GM23248 (cell line): ENCODE measurements around the gene VTCN1. TPM values are rescaled to one million over a fixed set of nuclear protein-coding genes. Genes with fewer than 3 reads are reported as not detected.

Source experiments
- DNase-seq: peaks from one replicate; pipeline ENCODE4 v3.0.0-alpha.2; 2015
- H2AFZ ChIP-seq: fragments of 200-600 bp; sonication (generic); 2 replicates; pipeline ENCODE4 v1.6.1; 2016; ENCODE audit warnings: antibody characterized with exemption
- H3F3A ChIP-seq: fragments of 200-600 bp; sonication (generic); 2 replicates; pipeline ENCODE4 v1.6.1; 2016; ENCODE audit warnings: mild to moderate bottlenecking, antibody characterized with exemption, mixed run types; ENCODE audit not compliant: insufficient read depth
- H3K27ac ChIP-seq: fragments of 200-600 bp; sonication (generic); 2 replicates; pipeline ENCODE4 v1.5.1; 2016; ENCODE audit warnings: mild to moderate bottlenecking
- H3K27me3 ChIP-seq: fragments of 200-600 bp; sonication (generic); replicated peaks from 2 replicates; pipeline ENCODE4 v1.6.1; 2016; ENCODE audit warnings: mild to moderate bottlenecking; ENCODE audit not compliant: insufficient read depth
- H3K36me3 ChIP-seq: fragments of 200-600 bp; sonication (generic); 2 replicates; pipeline ENCODE4 v1.6.1; 2016; ENCODE audit warnings: low read depth, mild to moderate bottlenecking
- H3K4me1 ChIP-seq: fragments of 200-600 bp; sonication (generic); 2 replicates; pipeline ENCODE4 v1.6.1; 2016; ENCODE audit warnings: mild to moderate bottlenecking; ENCODE audit not compliant: insufficient read depth
- H3K4me2 ChIP-seq: fragments of 200-600 bp; sonication (generic); one replicate; pipeline ENCODE4 v1.6.1; 2016; ENCODE audit warnings: mild to moderate bottlenecking; ENCODE audit not compliant: unreplicated experiment
- H3K4me3 ChIP-seq: fragments of 200-600 bp; sonication (generic); 2 replicates; pipeline ENCODE4 v1.5.1; 2016; ENCODE audit warnings: mild to moderate bottlenecking
- H3K79me2 ChIP-seq: fragments of 200-600 bp; sonication (generic); 2 replicates; pipeline ENCODE4 v1.6.1; 2016; ENCODE audit warnings: mild to moderate bottlenecking; ENCODE audit not compliant: insufficient read depth
- H3K9ac ChIP-seq: fragments of 200-600 bp; sonication (generic); 2 replicates; pipeline ENCODE4 v1.6.1; 2016; ENCODE audit warnings: mild to moderate bottlenecking
- H3K9me2 ChIP-seq: fragments of 200-600 bp; sonication (generic); 2 replicates; pipeline ENCODE4 v1.6.1; 2016; ENCODE audit warnings: mixed run types, mild to moderate bottlenecking, moderate library complexity; ENCODE audit not compliant: insufficient read depth
- H3K9me3 ChIP-seq: fragments of 200-600 bp; sonication (generic); one replicate; pipeline ENCODE4 v1.6.1; 2017; ENCODE audit warnings: low read depth
- H4K20me1 ChIP-seq: fragments of 200-600 bp; sonication (generic); 2 replicates; pipeline ENCODE4 v1.6.0; 2016; ENCODE audit not compliant: insufficient read depth
- EZH2 ChIP-seq: fragments of 200-600 bp; sonication (generic); IDR thresholded peaks from 2 replicates; pipeline ENCODE4 v1.6.1; 2018; ENCODE audit warnings: antibody characterized with exemption, mild to moderate bottlenecking; ENCODE audit not compliant: insufficient read depth, poor library complexity, severe bottlenecking
- EZH2phosphoT487 ChIP-seq: fragments of 200-600 bp; sonication (generic); IDR thresholded peaks from 2 replicates; pipeline ENCODE4 v1.6.1; 2018; ENCODE audit warnings: antibody characterized with exemption, moderate library complexity, mild to moderate bottlenecking, low read depth; ENCODE audit not compliant: insufficient read depth
- WGBS, 2 experiments: methylation state at CpG; one replicate each; pipeline ENCODE4 v1.1.6; 2015 to 2017; ENCODE audit warnings: low lambda C conversion rate in 2 of 2, low coverage in 1 of 2; ENCODE audit errors: missing lambda C conversion rate in 2 of 2; 5-methylcytosine and 5-hydroxymethylcytosine counted together
- in situ Hi-C: fragments of 300-500 bp; cut with MboI; formaldehyde crosslinking; loops from 2 replicates; pipeline ENCODE4 v1.15.0; 2020
- polyA plus RNA-seq: library from polyadenylated mRNA; unstranded; fragments of >200 nt; fragmentation: Nextera tagmentation; extraction: Ambion mirVana; gene quantifications from 2 replicates; pipeline ENCODE4 v1.2.1, GENCODE V29; 2016
- total RNA-seq: library from RNA; depleted of rRNA; stranded (reverse); fragments of >200 nt; shearing (Covaris generic); gene quantifications from 2 replicates; pipeline ENCODE4 v1.2.3, GENCODE V29; 2014

VTCN1 gene
- total and polyA plus RNA-seq, 2 experiments from 2014 or later = not detected

- H3K79me2 ChIP-seq = no peaks in the 10 kb centered on the region
- peaks cover 30% of the 10 kb centered on the region; the same call in 1 of the 2 replicates for H3K27me3 ChIP-seq
- in situ Hi-C loops = no loop called here
- DNase-seq = no peak
- no peak overlapping the region for H3K4me2 ChIP-seq
- H3F3A ChIP-seq = no peaks in the 10 kb centered on the region
- no peak overlapping the region for H3K27ac ChIP-seq
- no peaks in the 10 kb centered on the region for H3K9me2 ChIP-seq
- TF ChIP-seq EZH2 = no peak
- TF ChIP-seq EZH2phosphoT487 = no peak
- no peaks in the 10 kb centered on the region for H3K4me1 ChIP-seq
- no peak overlapping the region for H3K4me3 ChIP-seq
- no peak overlapping the region for H2AFZ ChIP-seq
- H4K20me1 ChIP-seq = no peaks in the 10 kb centered on the region
- no peaks in the 10 kb centered on the region for H3K36me3 ChIP-seq
- no peaks in the 10 kb centered on the region for H3K9me3 ChIP-seq
- 47 to 52% methylated on average over 2 of the region's 2 CpGs for WGBS, 2 experiments
- no peak overlapping the region for H3K9ac ChIP-seq
Observed at GRCh38 chr1:117244971-117245370, 34.2 kb upstream of the VTCN1 start.

- Histone ChIP-seq H3K79me2 (no peaks in the 10 kb centered on the region), H2AFZ (no peak overlapping the region), H3K4me1 (no peaks in the 10 kb centered on the region), H3F3A (no peaks in the 10 kb centered on the region), H3K4me2 (no peak overlapping the region), H3K27ac (no peak overlapping the region), H3K36me3 (no peaks in the 10 kb centered on the region), H3K4me3 (no peak overlapping the region), H3K27me3 (peaks cover 30% of the 10 kb centered on the region; the same call in 1 of the 2 replicates), H4K20me1 (no peaks in the 10 kb centered on the region), H3K9me3 (no peaks in the 10 kb centered on the region), H3K9me2 (no peaks in the 10 kb centered on the region), H3K9ac (no peak overlapping the region)
- 60 to 62% methylated on average over 2 of the region's 2 CpGs for WGBS, 2 experiments
- no peak for DNase-seq
- in situ Hi-C loops = no loop called here
- TF ChIP-seq EZH2phosphoT487 (no peak), EZH2 (no peak)
Observed at GRCh38 chr1:117244306-117244705, 33.6 kb upstream of the VTCN1 start.

DNA sequence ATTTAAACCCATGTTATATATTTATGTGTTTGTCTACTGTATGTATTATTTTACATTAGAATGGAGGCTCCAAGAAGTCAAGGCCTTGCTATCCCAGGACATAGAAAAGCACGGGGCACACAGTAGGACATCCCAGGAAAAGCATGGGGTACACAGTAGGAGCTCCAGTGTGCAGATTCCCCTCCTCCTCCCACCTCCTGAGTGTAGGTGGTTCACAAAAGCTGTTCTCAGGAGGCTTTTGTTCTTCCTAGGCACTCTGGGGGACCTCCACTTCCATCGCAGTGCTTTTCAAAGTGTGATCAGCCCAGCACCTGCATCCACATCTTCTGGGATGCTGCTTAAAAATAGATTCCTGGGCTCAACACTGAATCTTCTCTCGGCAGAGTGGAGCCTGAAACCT lies 30.8 kb upstream of the VTCN1 start:
- no peaks in the 10 kb centered on the region for H3K9me2 ChIP-seq
- 44 to 49% methylated on average over 3 of the region's 3 CpGs for WGBS, 2 experiments
- peaks cover 21% of the 10 kb centered on the region; the same call in 1 of the 2 replicates for H3K27me3 ChIP-seq
- H2AFZ ChIP-seq = no peak overlapping the region
- DNase-seq = no peak
- in situ Hi-C loops = no loop called here
- H3K9me3 ChIP-seq = no peaks in the 10 kb centered on the region
- TF ChIP-seq EZH2 (no peak), EZH2phosphoT487 (no peak)
- H4K20me1 ChIP-seq = no peaks in the 10 kb centered on the region
- no peak overlapping the region for H3K4me3 ChIP-seq
- no peak overlapping the region for H3K4me2 ChIP-seq
- H3F3A ChIP-seq = no peaks in the 10 kb centered on the region
- H3K27ac ChIP-seq = no peak overlapping the region
- H3K36me3 ChIP-seq = no peaks in the 10 kb centered on the region
- no peak overlapping the region for H3K9ac ChIP-seq
- no peaks in the 10 kb centered on the region for H3K79me2 ChIP-seq
- no peaks in the 10 kb centered on the region for H3K4me1 ChIP-seq

DNA sequence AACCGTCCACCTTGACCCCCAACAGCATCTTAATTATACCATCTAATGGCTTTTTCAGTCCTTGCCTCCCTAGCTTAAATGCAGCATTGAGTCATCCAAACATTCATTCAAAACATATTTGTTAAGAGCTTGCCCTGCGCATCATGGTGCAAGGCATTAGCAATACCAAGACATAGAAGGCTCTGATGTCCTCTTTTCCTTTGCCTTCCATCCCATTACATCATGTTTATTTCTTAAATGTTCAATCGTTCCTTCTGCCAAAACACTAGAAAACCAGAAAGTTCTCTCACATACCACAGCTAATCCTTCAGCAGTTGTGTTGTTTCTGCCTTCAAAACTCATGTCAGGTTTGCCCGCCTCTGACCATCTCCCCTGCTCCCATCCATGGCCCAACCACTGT lies 29.8 kb upstream of the VTCN1 start:
- Histone ChIP-seq H3K9me3 (no peaks in the 10 kb centered on the region), H3K79me2 (no peaks in the 10 kb centered on the region), H3K4me3 (no peak overlapping the region), H2AFZ (no peak overlapping the region), H3K36me3 (no peaks in the 10 kb centered on the region), H3K27ac (no peak overlapping the region), H3K27me3 (peaks cover 17% of the 10 kb centered on the region; the same call in 1 of the 2 replicates), H3F3A (no peaks in the 10 kb centered on the region), H3K9ac (no peak overlapping the region), H4K20me1 (no peaks in the 10 kb centered on the region), H3K9me2 (no peaks in the 10 kb centered on the region), H3K4me2 (no peak overlapping the region), H3K4me1 (no peaks in the 10 kb centered on the region)
- peak; percentile 17 for DNase-seq
- in situ Hi-C loops = no loop called here
- TF ChIP-seq EZH2 (no peak), EZH2phosphoT487 (no peak)
- 54% methylated on average over 4 of the region's 4 CpGs for WGBS, 2 experiments

DNA sequence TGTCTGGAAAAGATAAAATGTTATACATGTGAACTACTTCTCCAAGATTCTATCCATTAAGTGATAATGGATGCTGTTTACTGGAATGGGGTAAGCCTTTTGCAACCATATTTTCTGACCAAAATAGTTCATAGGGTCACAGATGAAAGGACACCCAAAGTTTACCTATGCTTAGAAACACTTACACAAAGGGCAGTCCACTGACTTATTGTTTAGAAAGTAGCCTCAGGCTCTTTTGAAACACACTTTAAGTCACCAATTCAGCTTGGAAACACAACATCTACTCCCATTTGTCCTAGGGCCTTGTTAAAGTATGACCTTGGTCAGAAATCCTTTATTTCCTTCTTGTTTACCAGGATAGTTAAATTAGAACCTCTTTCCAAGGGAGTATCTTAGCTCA lies 28.7 kb upstream of the VTCN1 start:
- Histone ChIP-seq H3K4me3 (no peak overlapping the region), H3K27ac (no peak overlapping the region), H2AFZ (no peak overlapping the region), H3K27me3 (peaks cover 13% of the 10 kb centered on the region; the same call in 1 of the 2 replicates), H3K9me2 (no peaks in the 10 kb centered on the region), H4K20me1 (no peaks in the 10 kb centered on the region), H3K9ac (no peak overlapping the region), H3K4me2 (no peak overlapping the region), H3K36me3 (no peaks in the 10 kb centered on the region), H3K9me3 (no peaks in the 10 kb centered on the region), H3F3A (no peaks in the 10 kb centered on the region), H3K79me2 (no peaks in the 10 kb centered on the region), H3K4me1 (no peaks in the 10 kb centered on the region)
- in situ Hi-C loops = no loop called here
- TF ChIP-seq EZH2phosphoT487 (no peak), EZH2 (no peak)
- no peak for DNase-seq
